Endothelial cell of umbilical vein (primary cell): ENCODE data around the gene ZNF385B. TPM values are rescaled to one million over a fixed set of nuclear protein-coding genes. Genes with fewer than 3 reads are reported as not detected.

ENCODE experiments used
- BruUV-seq: library from RNA; stranded (reverse); fragments of 400-500 nt; replicated peaks from 2 replicates; lab custom pipeline; 2021; lab: Mats Ljungman, UMichigan
- CTCF ChIA-PET: fragments of 300-600, 350-600 bp; sonication (Branson Sonifier 250); formaldehyde crosslinking; loops from one replicate; lab custom pipeline; 2021; ENCODE audit warnings: antibody characterized with exemption, inconsistent platforms; lab: Charles Lee
- POLR2A ChIA-PET: fragments of 300-600, 350-600 bp; sonication (Branson Sonifier 250); formaldehyde crosslinking; loops from one replicate; lab custom pipeline; 2021; ENCODE audit warnings: antibody characterized with exemption, inconsistent platforms; lab: Charles Lee
- DNase-seq: peaks from one replicate; pipeline ENCODE4 v3.0.0-alpha.2; 2011; ENCODE audit warnings: low read depth, low spot score
- FAIRE-seq: peaks from 2 replicates; lab custom pipeline; 2011; peaks lifted over from hg19 to GRCh38; lab: Jason Lieb, UNC
- H2AFZ ChIP-seq: 2 replicates; pipeline ENCODE4 v1.6.0; 2012; ENCODE audit warnings: low read depth, low read length, control low read depth, inconsistent platforms
- H3K27ac ChIP-seq: 2 replicates; pipeline ENCODE4 v1.5.1; 2011; ENCODE audit warnings: low read depth, mild to moderate bottlenecking, control low read depth, low read length, moderate library complexity; ENCODE audit not compliant: insufficient read depth
- H3K27me3 ChIP-seq, 2 experiments: 2 replicates each; pipeline versions ENCODE4 v1.6.0 to v1.6.1; 2011; ENCODE audit warnings: low read length in 2 of 2, mixed read lengths in 1 of 2; ENCODE audit not compliant: control insufficient read depth in 2 of 2, insufficient read depth in 2 of 2
- H3K36me3 ChIP-seq, 2 experiments: 2 replicates in 1 of 2; 3 replicates in 1 of 2; pipeline ENCODE4 v1.5.1; 2011; ENCODE audit warnings: low read length in 2 of 2, mild to moderate bottlenecking in 1 of 2, moderate library complexity in 1 of 2; ENCODE audit not compliant: control insufficient read depth in 2 of 2, insufficient read depth in 2 of 2; ENCODE audit errors: extremely low read depth in 1 of 2
- H3K4me1 ChIP-seq: 3 replicates; pipeline ENCODE4 v1.5.1; 2011; ENCODE audit warnings: mild to moderate bottlenecking, low read length; ENCODE audit not compliant: control insufficient read depth, insufficient read depth; ENCODE audit errors: extremely low read depth
- H3K4me2 ChIP-seq: 2 replicates; pipeline ENCODE4 v1.6.1; 2011; ENCODE audit warnings: low read length, control low read depth, mixed read lengths; ENCODE audit not compliant: insufficient read depth
- H3K4me3 ChIP-seq, 3 experiments: fragments of 200-600 bp in 1 of 3; sonication (generic), shearing (Covaris generic) in 1 of 3; replicated peaks in 1 of 3; 2 replicates each; pipeline ENCODE4 v1.5.1; 2011 to 2016; ENCODE audit warnings: control low read depth in 3 of 3, low read length in 3 of 3, mild to moderate bottlenecking in 2 of 3, inconsistent platforms in 1 of 3, low read depth in 1 of 3, moderate library complexity in 1 of 3; ENCODE audit not compliant: insufficient read depth in 1 of 3
- H3K79me2 ChIP-seq: 2 replicates; pipeline ENCODE4 v1.6.0; 2012; ENCODE audit warnings: low read length, inconsistent platforms; ENCODE audit not compliant: control insufficient read depth, insufficient read depth
- H3K9ac ChIP-seq: replicated peaks from 2 replicates; pipeline ENCODE3; 2011; ENCODE audit warnings: low read length, control low read depth; ENCODE audit not compliant: insufficient read depth; ENCODE audit errors: extremely low read depth
- H3K9me1 ChIP-seq: replicated peaks from 3 replicates; pipeline ENCODE4 v1.6.0; 2011; ENCODE audit warnings: mild to moderate bottlenecking, low read length; ENCODE audit not compliant: control insufficient read depth, insufficient read depth; ENCODE audit errors: extremely low read depth
- H3K9me3 ChIP-seq: replicated peaks from 2 replicates; pipeline ENCODE4 v1.5.1; 2012; ENCODE audit warnings: low read length, inconsistent platforms; ENCODE audit not compliant: control insufficient read depth, insufficient read depth
- H4K20me1 ChIP-seq: replicated peaks from 2 replicates; pipeline ENCODE3; 2011; ENCODE audit warnings: mild to moderate bottlenecking, low read length; ENCODE audit not compliant: control insufficient read depth, insufficient read depth; ENCODE audit errors: extremely low read depth
- EZH2 ChIP-seq: IDR thresholded peaks from 2 replicates; pipeline ENCODE4 v1.6.1; 2012; ENCODE audit warnings: borderline replicate concordance, low read depth, mild to moderate bottlenecking, moderate library complexity, low read length, inconsistent platforms; ENCODE audit not compliant: severe bottlenecking
- FOS ChIP-seq: IDR thresholded peaks from 2 replicates; pipeline ENCODE4 v1.6.1; 2011; ENCODE audit warnings: mild to moderate bottlenecking, low read length, moderate library complexity, borderline replicate concordance; ENCODE audit not compliant: insufficient read depth
- GATA2 ChIP-seq: IDR thresholded peaks from 2 replicates; pipeline ENCODE4 v1.7.0; 2011; ENCODE audit warnings: low read depth, mild to moderate bottlenecking, moderate library complexity, mixed read lengths, low read length; ENCODE audit not compliant: insufficient read length, insufficient read depth
- JUN ChIP-seq: IDR thresholded peaks from 2 replicates; pipeline ENCODE4 v1.6.1; 2011; ENCODE audit warnings: borderline replicate concordance, low read depth; ENCODE audit not compliant: insufficient read length, insufficient read depth
- MYC ChIP-seq: IDR thresholded peaks from one replicate; pipeline ENCODE4 v1.6.1; 2011; ENCODE audit warnings: mild to moderate bottlenecking, low read depth, low read length
- dilution Hi-C: fragments of 300-500 bp; cut with MboI; formaldehyde crosslinking; loops from one replicate; pipeline ENCODE4 v1.15.0; 2019; ENCODE audit warnings: low sequenced_read_pairs; ENCODE audit not compliant: extremely low pct_ligation_motif_present
- intact Hi-C: fragments of 100-400 bp; cut with micrococcal nuclease; formaldehyde crosslinking; loops from one replicate; pipeline ENCODE4 v1.10.0; 2022
- polyA plus RNA-seq, 4 experiments: library from polyadenylated mRNA; depleted of rRNA in 3 of 4; stranded (reverse) in 3 of 4; unstranded in 1 of 4; fragments of >200 nt; gene quantifications; 2 replicates each; pipeline versions ENCODE4 v1.2.1 to v1.2.3, GENCODE V29; 2011 to 2012; ENCODE audit warnings: missing spikeins in 1 of 4
- total RNA-seq: library from RNA; stranded (reverse); gene quantifications from 2 replicates; pipeline ENCODE4 v1.2.3, GENCODE V29; 2021
- TF ChIP-seq, protein P1 (sequence below): IDR thresholded peaks from 2 replicates; pipeline ENCODE4 v1.6.1; 2011; ENCODE audit not compliant: insufficient read depth, insufficient read length
- TF ChIP-seq, protein P2 (sequence below), 2 donors: IDR thresholded peaks; 1 replicate in 1 of 2; 2 replicates in 1 of 2; pipeline ENCODE4 v1.5.1; 2011; ENCODE audit warnings: low read length in 2 of 2, mild to moderate bottlenecking in 2 of 2, moderate library complexity in 2 of 2, control low read depth in 1 of 2, inconsistent platforms in 1 of 2, low read depth in 1 of 2; ENCODE audit not compliant: insufficient read depth in 1 of 2; ENCODE audit errors: extremely low read depth in 1 of 2

The ZNF385B gene
- total and polyA plus RNA-seq, 2 donors (not counting 3 experiments of a cell fraction or from before 2014, with no cell fraction given), result not detected

DNA sequence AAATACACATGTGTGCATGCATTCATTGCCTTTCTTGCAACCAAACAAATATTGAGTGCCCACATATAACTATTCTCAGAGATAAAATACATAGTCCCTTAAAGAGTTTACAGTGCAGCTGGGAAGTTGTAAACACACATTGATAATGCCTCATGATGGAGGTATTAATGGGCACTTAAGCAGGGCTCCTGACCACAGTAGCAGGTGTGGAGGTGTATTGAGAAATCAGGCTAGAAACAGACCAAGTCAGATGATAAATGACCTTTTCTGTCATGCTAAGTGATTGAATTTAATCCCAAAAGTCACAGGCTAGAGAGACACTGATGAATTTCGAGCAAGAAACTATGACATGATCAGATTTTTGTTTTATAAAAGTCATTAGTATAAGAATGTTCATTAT, 157.7 kb downstream of the ZNF385B start:
- FAIRE-seq (no peak), DNase-seq (no peak)
- H3K79me2 ChIP-seq, result no peaks in the 10 kb centered on the region
- no peak overlapping the region for H3K9ac ChIP-seq
- CTCF ChIA-PET, result no interaction called here
- H3K9me1 ChIP-seq, result no peaks in the 10 kb centered on the region
- intact Hi-C loops, result no loop called here
- H3K27ac ChIP-seq, result no peak overlapping the region
- POLR2A ChIA-PET, result no interaction called here
- no peaks in the 10 kb centered on the region for H4K20me1 ChIP-seq
- no TSS peak for BruUV-seq
- no peaks in the 10 kb centered on the region for H3K4me1 ChIP-seq
- H3K36me3 ChIP-seq, result no peaks in the 10 kb centered on the region
- H3K4me2 ChIP-seq, result no peak overlapping the region
- TF ChIP-seq, protein P1, sequence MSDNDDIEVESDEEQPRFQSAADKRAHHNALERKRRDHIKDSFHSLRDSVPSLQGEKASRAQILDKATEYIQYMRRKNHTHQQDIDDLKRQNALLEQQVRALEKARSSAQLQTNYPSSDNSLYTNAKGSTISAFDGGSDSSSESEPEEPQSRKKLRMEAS, result no peak
- TF ChIP-seq MYC, result no peak
- TF ChIP-seq JUN, result no peak
- TF ChIP-seq, protein P2, sequence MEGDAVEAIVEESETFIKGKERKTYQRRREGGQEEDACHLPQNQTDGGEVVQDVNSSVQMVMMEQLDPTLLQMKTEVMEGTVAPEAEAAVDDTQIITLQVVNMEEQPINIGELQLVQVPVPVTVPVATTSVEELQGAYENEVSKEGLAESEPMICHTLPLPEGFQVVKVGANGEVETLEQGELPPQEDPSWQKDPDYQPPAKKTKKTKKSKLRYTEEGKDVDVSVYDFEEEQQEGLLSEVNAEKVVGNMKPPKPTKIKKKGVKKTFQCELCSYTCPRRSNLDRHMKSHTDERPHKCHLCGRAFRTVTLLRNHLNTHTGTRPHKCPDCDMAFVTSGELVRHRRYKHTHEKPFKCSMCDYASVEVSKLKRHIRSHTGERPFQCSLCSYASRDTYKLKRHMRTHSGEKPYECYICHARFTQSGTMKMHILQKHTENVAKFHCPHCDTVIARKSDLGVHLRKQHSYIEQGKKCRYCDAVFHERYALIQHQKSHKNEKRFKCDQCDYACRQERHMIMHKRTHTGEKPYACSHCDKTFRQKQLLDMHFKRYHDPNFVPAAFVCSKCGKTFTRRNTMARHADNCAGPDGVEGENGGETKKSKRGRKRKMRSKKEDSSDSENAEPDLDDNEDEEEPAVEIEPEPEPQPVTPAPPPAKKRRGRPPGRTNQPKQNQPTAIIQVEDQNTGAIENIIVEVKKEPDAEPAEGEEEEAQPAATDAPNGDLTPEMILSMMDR (IDR thresholded peaks at IDR 0.05; ENCODE audit: extremely low read depth in 1 of 2, insufficient read depth in 1 of 2, low read depth in 1 of 2, low read length in 2 of 2), result no peak
- no peak for TF ChIP-seq GATA2
- TF ChIP-seq EZH2, result no peak
- no peak for TF ChIP-seq FOS
- dilution Hi-C loops, result no loop called here
- H3K9me3 ChIP-seq, result no peaks in the 10 kb centered on the region
- H2AFZ ChIP-seq, result no peak overlapping the region
- no peak overlapping the region for H3K4me3 ChIP-seq
- no peaks in the 10 kb centered on the region for H3K27me3 ChIP-seq
